Osteoblast (primary cell): ENCODE measurements around the gene HMOX1. TPM values are rescaled to one million over a fixed set of nuclear protein-coding genes. Genes with fewer than 3 reads are reported as not detected.

ENCODE experiments used
- DNase-seq: peaks from one replicate; pipeline ENCODE4 v3.0.0; 2011; ENCODE audit warnings: low spot score, mixed read lengths; ENCODE audit not compliant: insufficient read length; ENCODE audit errors: missing footprints
- H2AFZ ChIP-seq: 2 replicates; pipeline ENCODE4 v1.6.0; 2011; ENCODE audit warnings: mild to moderate bottlenecking, low read length
- H3K27ac ChIP-seq: 2 replicates; pipeline ENCODE4 v1.5.1; 2011; ENCODE audit warnings: mild to moderate bottlenecking, low read depth, low read length, moderate library complexity
- H3K27me3 ChIP-seq: 2 replicates; pipeline ENCODE4 v1.6.0; 2012; ENCODE audit warnings: mild to moderate bottlenecking, control low read depth, inconsistent platforms, low read length, moderate library complexity; ENCODE audit not compliant: insufficient read depth
- H3K36me3 ChIP-seq: 2 replicates; pipeline ENCODE4 v1.5.1; 2011; ENCODE audit warnings: mild to moderate bottlenecking, low read length, control low read depth, moderate library complexity; ENCODE audit not compliant: insufficient read depth
- H3K4me1 ChIP-seq: 2 replicates; pipeline ENCODE4 v1.5.1; 2011; ENCODE audit warnings: mild to moderate bottlenecking, low read length, control low read depth, moderate library complexity; ENCODE audit not compliant: insufficient read depth
- H3K4me2 ChIP-seq: 2 replicates; pipeline ENCODE4 v1.6.0; 2011; ENCODE audit warnings: mild to moderate bottlenecking, low read length; ENCODE audit not compliant: insufficient read depth
- H3K4me3 ChIP-seq: fragments of 200-600 bp; sonication (generic); 3 replicates; pipeline ENCODE4 v1.5.1; 2012; ENCODE audit warnings: mild to moderate bottlenecking, low read length, inconsistent platforms; ENCODE audit not compliant: insufficient read depth
- H3K79me2 ChIP-seq: 2 replicates; pipeline ENCODE4 v1.6.0; 2012; ENCODE audit warnings: mild to moderate bottlenecking, low read length, control low read depth, inconsistent platforms; ENCODE audit not compliant: insufficient read depth
- H3K9me3 ChIP-seq: 2 replicates; pipeline ENCODE4 v1.5.1; 2011; ENCODE audit warnings: low read depth, low read length, control low read depth
- H4K20me1 ChIP-seq: 2 replicates; pipeline ENCODE4 v1.6.0; 2012; ENCODE audit warnings: mild to moderate bottlenecking, low read length, control low read depth; ENCODE audit not compliant: insufficient read depth
- total RNA-seq: library from RNA; depleted of rRNA; stranded (reverse); fragments of >200 nt; gene quantifications from 2 replicates; pipeline ENCODE4 v1.2.3, GENCODE V29; 2012
- TF ChIP-seq, protein P1 (sequence below): IDR thresholded peaks from 2 replicates; pipeline ENCODE4 v1.5.1; 2011; ENCODE audit warnings: mild to moderate bottlenecking, low read depth, low read length, moderate library complexity; ENCODE audit errors: extremely low read depth

Gene HMOX1
- total RNA-seq, 1 donor, result 475 TPM

- TF ChIP-seq, protein P1, sequence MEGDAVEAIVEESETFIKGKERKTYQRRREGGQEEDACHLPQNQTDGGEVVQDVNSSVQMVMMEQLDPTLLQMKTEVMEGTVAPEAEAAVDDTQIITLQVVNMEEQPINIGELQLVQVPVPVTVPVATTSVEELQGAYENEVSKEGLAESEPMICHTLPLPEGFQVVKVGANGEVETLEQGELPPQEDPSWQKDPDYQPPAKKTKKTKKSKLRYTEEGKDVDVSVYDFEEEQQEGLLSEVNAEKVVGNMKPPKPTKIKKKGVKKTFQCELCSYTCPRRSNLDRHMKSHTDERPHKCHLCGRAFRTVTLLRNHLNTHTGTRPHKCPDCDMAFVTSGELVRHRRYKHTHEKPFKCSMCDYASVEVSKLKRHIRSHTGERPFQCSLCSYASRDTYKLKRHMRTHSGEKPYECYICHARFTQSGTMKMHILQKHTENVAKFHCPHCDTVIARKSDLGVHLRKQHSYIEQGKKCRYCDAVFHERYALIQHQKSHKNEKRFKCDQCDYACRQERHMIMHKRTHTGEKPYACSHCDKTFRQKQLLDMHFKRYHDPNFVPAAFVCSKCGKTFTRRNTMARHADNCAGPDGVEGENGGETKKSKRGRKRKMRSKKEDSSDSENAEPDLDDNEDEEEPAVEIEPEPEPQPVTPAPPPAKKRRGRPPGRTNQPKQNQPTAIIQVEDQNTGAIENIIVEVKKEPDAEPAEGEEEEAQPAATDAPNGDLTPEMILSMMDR, result no peak
- peak; percentile 47 for DNase-seq
- H3K4me1 ChIP-seq, result peaks cover 3% of the 10 kb centered on the region
These were observed 36.7 kb downstream of the HMOX1 start for GRCh38 chr22:35417606-35418005.

GRCh38 chr22:35418088-35418487 lies 37.2 kb downstream of the HMOX1 start:
- no peak overlapping the region for H3K4me3 ChIP-seq
- no peaks in the 10 kb centered on the region for H3K27me3 ChIP-seq
- H3K4me2 ChIP-seq, result no peak overlapping the region
- H2AFZ ChIP-seq, result no peak overlapping the region
- peak overlapping the region; percentile 10 for H3K27ac ChIP-seq
- peak; percentile 82 for DNase-seq
- H3K4me1 ChIP-seq, result peaks cover 3% of the 10 kb centered on the region
- no peaks in the 10 kb centered on the region for H4K20me1 ChIP-seq
- TF ChIP-seq, protein P1, result no peak
- no peaks in the 10 kb centered on the region for H3K79me2 ChIP-seq
- peaks cover 31% of the 10 kb centered on the region for H3K36me3 ChIP-seq
- H3K9me3 ChIP-seq, result no peaks in the 10 kb centered on the region

More at GRCh38 chr22:35417606-35418005, 36.7 kb downstream of the HMOX1 start:
- H3K36me3 ChIP-seq, result peaks cover 31% of the 10 kb centered on the region
- no peaks in the 10 kb centered on the region for H4K20me1 ChIP-seq
- no peak overlapping the region for H3K4me3 ChIP-seq
- peak overlapping the region; percentile 10 for H3K27ac ChIP-seq
- H3K27me3 ChIP-seq, result no peaks in the 10 kb centered on the region
- H3K79me2 ChIP-seq, result no peaks in the 10 kb centered on the region
- no peaks in the 10 kb centered on the region for H3K9me3 ChIP-seq
- no peak overlapping the region for H3K4me2 ChIP-seq
- no peak overlapping the region for H2AFZ ChIP-seq

DNA sequence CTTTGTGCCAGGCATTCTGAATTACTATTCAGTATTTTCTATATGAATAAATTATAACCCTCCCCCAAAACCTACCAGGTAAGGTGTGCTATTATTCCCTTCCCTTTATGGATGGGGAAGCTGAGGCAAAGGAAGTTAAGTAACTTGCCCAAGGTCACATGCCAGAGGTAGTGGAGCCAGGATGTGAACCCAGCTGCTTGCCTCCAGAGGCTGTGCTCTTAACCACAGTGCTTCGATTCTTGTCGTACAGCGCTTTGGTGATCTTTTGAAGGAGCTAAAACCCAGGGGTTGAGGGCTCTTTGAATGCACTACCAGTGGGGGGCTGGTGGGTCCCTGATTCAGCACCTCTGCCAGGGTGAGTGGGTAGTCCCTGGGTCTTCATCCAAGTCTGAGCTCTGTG lies 37.8 kb downstream of the HMOX1 start:
- Histone ChIP-seq H3K36me3 (peaks cover 32% of the 10 kb centered on the region), H3K4me2 (no peak overlapping the region), H4K20me1 (no peaks in the 10 kb centered on the region), H3K4me3 (no peak overlapping the region), H3K9me3 (no peaks in the 10 kb centered on the region), H3K27me3 (no peaks in the 10 kb centered on the region), H3K79me2 (no peaks in the 10 kb centered on the region), H3K4me1 (peaks cover 3% of the 10 kb centered on the region), H3K27ac (no peak overlapping the region), H2AFZ (no peak overlapping the region)
- DNase-seq, result peak; percentile 68
- TF ChIP-seq, protein P1, result no peak

DNA sequence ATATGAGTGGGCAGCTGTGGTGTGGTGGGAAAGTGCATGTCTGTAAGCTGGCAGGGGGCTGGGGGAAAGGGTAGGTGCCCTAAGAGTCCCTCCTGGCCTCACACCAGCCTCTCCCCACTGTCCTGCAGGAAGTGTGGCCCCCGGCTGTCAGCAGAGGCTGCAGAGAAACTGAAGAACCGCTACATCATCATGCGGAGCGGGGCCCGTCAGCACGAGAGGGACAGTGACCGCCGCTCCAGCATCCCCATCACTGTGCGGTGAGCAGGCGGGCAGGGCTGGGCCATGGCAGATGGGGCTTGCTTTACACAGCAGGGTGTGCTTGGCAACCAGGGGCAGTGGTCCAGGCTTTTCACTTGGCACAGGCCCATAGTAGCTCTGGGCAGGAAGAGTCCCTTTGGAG lies 38.9 kb downstream of the HMOX1 start:
- no peaks in the 10 kb centered on the region for H3K27me3 ChIP-seq
- H3K4me1 ChIP-seq, result peaks cover 3% of the 10 kb centered on the region
- H3K4me3 ChIP-seq, result no peak overlapping the region
- H4K20me1 ChIP-seq, result no peaks in the 10 kb centered on the region
- H3K4me2 ChIP-seq, result no peak overlapping the region
- H3K27ac ChIP-seq, result no peak overlapping the region
- TF ChIP-seq, protein P1, result no peak
- peaks cover 35% of the 10 kb centered on the region for H3K36me3 ChIP-seq
- H3K79me2 ChIP-seq, result no peaks in the 10 kb centered on the region
- H3K9me3 ChIP-seq, result no peaks in the 10 kb centered on the region
- no peak overlapping the region for H2AFZ ChIP-seq
- DNase-seq, result no peak
